SK-N-SH treated with all-trans-retinoic acid at 6 μM for 48 hours (cell line): ENCODE data around the gene ARHGAP8.

Source experiments
- ATAC-seq: fragments of 200-7000 bp; cut with Tn5 transposase; 3 replicates; pipeline ENCODE4 v1.9.1; 2020; ENCODE audit warnings: mild to moderate bottlenecking, moderate library complexity
- ARNTL ChIP-seq: fragments of 450-650 bp; formaldehyde crosslinking; IDR thresholded peaks from 2 replicates; pipeline ENCODE4 v1.5.0; 2020; ENCODE audit warnings: low read depth, mild to moderate bottlenecking, moderate library complexity, borderline replicate concordance
- BACH2 ChIP-seq: fragments of 250-450 bp; sonication (Bioruptor Pico); IDR thresholded peaks from 2 replicates; pipeline ENCODE4 v1.9.0; 2021; ENCODE audit warnings: mild to moderate bottlenecking, borderline replicate concordance
- CREB5 ChIP-seq: fragments of 250-450 bp; sonication (Bioruptor Pico); IDR thresholded peaks from 2 replicates; pipeline ENCODE4 v1.5.1; 2020; ENCODE audit warnings: low read depth, mild to moderate bottlenecking, moderate library complexity
- CSDC2 ChIP-seq: fragments of 250-450 bp; sonication (Bioruptor Pico); IDR thresholded peaks from 2 replicates; pipeline ENCODE4 v1.5.0; 2020; ENCODE audit warnings: mild to moderate bottlenecking, moderate library complexity
- CSRNP3 ChIP-seq: fragments of 250-450 bp; sonication (Bioruptor Pico); IDR thresholded peaks from 2 replicates; pipeline ENCODE4 v1.5.1; 2021; ENCODE audit warnings: mild to moderate bottlenecking, moderate library complexity
- ESRRG ChIP-seq: fragments of 250-450 bp; sonication (Bioruptor Pico); IDR thresholded peaks from 2 replicates; pipeline ENCODE4 v1.6.1; 2021; ENCODE audit warnings: mild to moderate bottlenecking
- GLIS3 ChIP-seq: fragments of 250-450 bp; sonication (Bioruptor Pico); IDR thresholded peaks from 2 replicates; pipeline ENCODE4 v1.5.0; 2020; ENCODE audit warnings: mild to moderate bottlenecking, moderate library complexity
- ISL1 ChIP-seq: fragments of 250-450 bp; sonication (Bioruptor Pico); IDR thresholded peaks from 2 replicates; pipeline ENCODE4 v2.1.2; 2022; ENCODE audit warnings: mild to moderate bottlenecking, moderate library complexity
- OSR1 ChIP-seq: fragments of 250-450 bp; sonication (Bioruptor Pico); IDR thresholded peaks from 2 replicates; pipeline ENCODE4 v1.8.0; 2022; ENCODE audit warnings: moderate library complexity, mild to moderate bottlenecking, inconsistent platforms
- POU6F1 ChIP-seq: fragments of 250-450 bp; sonication (Bioruptor Pico); IDR thresholded peaks from 2 replicates; pipeline ENCODE4 v1.8.0; 2021; ENCODE audit warnings: low read depth, mild to moderate bottlenecking, moderate library complexity, borderline replicate concordance
- PPARA ChIP-seq: fragments of 250-450 bp; sonication (Bioruptor Pico); IDR thresholded peaks from 2 replicates; pipeline ENCODE4 v1.5.0; 2020; ENCODE audit warnings: mild to moderate bottlenecking, borderline replicate concordance
- RARB ChIP-seq: fragments of 250-450 bp; sonication (Bioruptor Pico); IDR thresholded peaks from 2 replicates; pipeline ENCODE4 v1.8.0; 2021; ENCODE audit warnings: mild to moderate bottlenecking, moderate library complexity
- SNAI2 ChIP-seq: fragments of 250-450 bp; sonication (Bioruptor Pico); IDR thresholded peaks from 2 replicates; pipeline ENCODE4 v1.5.0; 2020; ENCODE audit warnings: mild to moderate bottlenecking, moderate library complexity
- TCF4 ChIP-seq: fragments of 250-450 bp; sonication (Bioruptor Pico); IDR thresholded peaks from 2 replicates; pipeline ENCODE4 v1.8.0; 2021; ENCODE audit warnings: mild to moderate bottlenecking, moderate library complexity, borderline replicate concordance
- TOX ChIP-seq: fragments of 250-450 bp; sonication (Bioruptor Pico); IDR thresholded peaks from 2 replicates; pipeline ENCODE4 v1.8.0; 2021; ENCODE audit warnings: mild to moderate bottlenecking, moderate library complexity, borderline replicate concordance
- TSHZ2 ChIP-seq: fragments of 250-450 bp; sonication (Bioruptor Pico); IDR thresholded peaks from 2 replicates; pipeline ENCODE4 v1.5.0; 2020; ENCODE audit warnings: mild to moderate bottlenecking, moderate library complexity
- ZC3H10 ChIP-seq: fragments of 250-450 bp; sonication (Bioruptor Pico); IDR thresholded peaks from 2 replicates; pipeline ENCODE4 v1.5.1; 2021; ENCODE audit warnings: mild to moderate bottlenecking, moderate library complexity
- ZFP3 ChIP-seq: fragments of 250-450 bp; sonication (Bioruptor Pico); IDR thresholded peaks from 2 replicates; pipeline ENCODE4 v1.5.0; 2020; ENCODE audit warnings: mild to moderate bottlenecking, moderate library complexity
- ZFP30 ChIP-seq: fragments of 450-650 bp; formaldehyde crosslinking; IDR thresholded peaks from 2 replicates; pipeline ENCODE4 v1.5.0; 2022; ENCODE audit warnings: mild to moderate bottlenecking, moderate library complexity
- ZNF565 ChIP-seq: fragments of 450-650 bp; formaldehyde crosslinking; conservative IDR thresholded peaks from 2 replicates; pipeline ENCODE4 v1.5.0; 2020; ENCODE audit warnings: low read depth, mild to moderate bottlenecking, moderate library complexity
- ZNF70 ChIP-seq: fragments of 450-650 bp; formaldehyde crosslinking; IDR thresholded peaks from 2 replicates; pipeline ENCODE4 v1.5.0; 2020; ENCODE audit warnings: mild to moderate bottlenecking, moderate library complexity
- ZNF8 ChIP-seq: fragments of 450-650 bp; formaldehyde crosslinking; IDR thresholded peaks from 2 replicates; pipeline ENCODE4 v1.5.0; 2020; ENCODE audit warnings: mild to moderate bottlenecking, moderate library complexity

ARHGAP8 gene

GRCh38 chr22:44869196-44869595 is 116.8 kb downstream of the ARHGAP8 start:
- TF ChIP-seq TOX (CRISPR knock-in tag) (no peak), ZFP30 (no peak), OSR1 (CRISPR knock-in tag) (no peak), BACH2 (CRISPR knock-in tag) (no peak), CSDC2 (CRISPR knock-in tag) (no peak), ZNF8 (CRISPR knock-in tag) (no peak), GLIS3 (no peak), ARNTL (CRISPR knock-in tag) (no peak), ZNF565 (CRISPR knock-in tag) (no peak), ZNF70 (CRISPR knock-in tag) (no peak), TSHZ2 (CRISPR knock-in tag) (no peak)
- TF ChIP-seq, all 23 proteins: peak for 0
- ATAC-seq = no peak

- TF ChIP-seq ZNF8 (CRISPR knock-in tag) = no peak
- no peak for TF ChIP-seq ZC3H10 (CRISPR knock-in tag)
- no peak for TF ChIP-seq TSHZ2 (CRISPR knock-in tag)
- no peak for TF ChIP-seq PPARA
- TF ChIP-seq SNAI2 = no peak
- no peak for TF ChIP-seq RARB
- TF ChIP-seq ZNF565 (CRISPR knock-in tag) = no peak
- no peak for TF ChIP-seq CSRNP3 (CRISPR knock-in tag)
- TF ChIP-seq TOX (CRISPR knock-in tag) = no peak
- TF ChIP-seq CREB5 = no peak
- no peak for TF ChIP-seq ISL1 (CRISPR knock-in tag)
- no peak for TF ChIP-seq TCF4 (CRISPR knock-in tag)
- TF ChIP-seq, all 23 proteins: peak for 0
Observed at GRCh38 chr22:44870021-44870420, 117.6 kb downstream of the ARHGAP8 start.

GRCh38 chr22:44871782-44872181 is 119.4 kb downstream of the ARHGAP8 start:
- ATAC-seq = no peak
- no peak for TF ChIP-seq TCF4 (CRISPR knock-in tag)
- TF ChIP-seq ESRRG (CRISPR knock-in tag) = no peak

More at GRCh38 chr22:44870021-44870420, 117.6 kb downstream of the ARHGAP8 start:
- ATAC-seq = no peak

- no peak for ATAC-seq
- TF ChIP-seq CSDC2 (CRISPR knock-in tag) (no peak), ZFP30 (no peak), ZC3H10 (CRISPR knock-in tag) (no peak), SNAI2 (no peak), GLIS3 (no peak), CSRNP3 (CRISPR knock-in tag) (no peak), ZNF8 (CRISPR knock-in tag) (no peak), ESRRG (CRISPR knock-in tag) (no peak), ZNF70 (CRISPR knock-in tag) (no peak), ZNF565 (CRISPR knock-in tag) (no peak), ZFP3 (CRISPR knock-in tag) (no peak), PPARA (no peak), POU6F1 (CRISPR knock-in tag) (no peak), CREB5 (no peak), RARB (no peak), TOX (CRISPR knock-in tag) (no peak), ISL1 (CRISPR knock-in tag) (no peak), ARNTL (CRISPR knock-in tag) (no peak)
Observed at GRCh38 chr22:44876921-44877320, 124.5 kb downstream of the ARHGAP8 start.
